HEK293T (cell line): ENCODE data around the gene PAFAH1B2.
A peak's percentile ranks its signal among the peaks of the same experiment; 100 is the strongest.

Experiments used
- CTCF ChIA-PET: fragments of 350-600 bp; formaldehyde crosslinking; extraction: SDS; loops from one replicate; lab custom pipeline; 2021; ENCODE audit warnings: antibody characterized with exemption, inconsistent platforms; lab: Yijun Ruan, JAX
- POLR2A ChIA-PET: fragments of 350-600 bp; formaldehyde crosslinking; extraction: SDS; loops from one replicate; lab custom pipeline; 2020; ENCODE audit warnings: antibody characterized with exemption, inconsistent platforms; lab: Yijun Ruan, JAX
- DNase-seq: peaks from one replicate; pipeline ENCODE4 v3.0.0; 2012; ENCODE audit warnings: mixed read lengths; ENCODE audit errors: extremely low spot score
- BHLHE40 ChIP-seq: fragments of 450-650 bp; IDR thresholded peaks from 2 replicates; pipeline ENCODE4 v1.6.1; 2016; ENCODE audit warnings: mild to moderate bottlenecking, moderate library complexity, borderline replicate concordance
- CTBP1 ChIP-seq: fragments of 450-650 bp; IDR thresholded peaks from 2 replicates; pipeline ENCODE4 v1.6.1; 2016; ENCODE audit warnings: borderline replicate concordance
- ELF4 ChIP-seq: fragments of 450-650 bp; IDR thresholded peaks from 2 replicates; pipeline ENCODE4 v1.6.1; 2017; ENCODE audit warnings: antibody characterized with exemption
- FOXA1 ChIP-seq: fragments of 450-650 bp; IDR thresholded peaks from 2 replicates; pipeline ENCODE4 v1.6.1; 2016; ENCODE audit warnings: mild to moderate bottlenecking
- FOXK2 ChIP-seq: fragments of 450-650 bp; IDR thresholded peaks from 2 replicates; pipeline ENCODE4 v1.6.1; 2016; ENCODE audit warnings: mild to moderate bottlenecking
- FOXM1 ChIP-seq: fragments of 450-650 bp; IDR thresholded peaks from 2 replicates; pipeline ENCODE4 v1.6.1; 2017; ENCODE audit warnings: mild to moderate bottlenecking, borderline replicate concordance
- HDGF ChIP-seq: fragments of 450-650 bp; IDR thresholded peaks from 2 replicates; pipeline ENCODE4 v1.6.1; 2017; ENCODE audit warnings: antibody characterized with exemption, borderline replicate concordance
- L3MBTL2 ChIP-seq: fragments of 450-650 bp; conservative IDR thresholded peaks from 2 replicates; pipeline ENCODE4 v1.6.1; 2016; ENCODE audit warnings: mild to moderate bottlenecking
- LEF1 ChIP-seq: fragments of 450-650 bp; IDR thresholded peaks from 2 replicates; pipeline ENCODE4 v1.6.1; 2017; ENCODE audit warnings: mild to moderate bottlenecking, borderline replicate concordance
- NFRKB ChIP-seq: fragments of 450-650 bp; IDR thresholded peaks from 2 replicates; pipeline ENCODE4 v1.6.1; 2016; ENCODE audit warnings: mild to moderate bottlenecking, moderate library complexity
- PKNOX1 ChIP-seq: fragments of 450-650 bp; IDR thresholded peaks from 2 replicates; pipeline ENCODE4 v1.6.1; 2016
- SP1 ChIP-seq: fragments of 450-650 bp; IDR thresholded peaks from 2 replicates; pipeline ENCODE4 v1.6.1; 2017
- SUZ12 ChIP-seq: fragments of 450-650 bp; IDR thresholded peaks from 2 replicates; pipeline ENCODE4 v1.6.1; 2016; ENCODE audit warnings: mild to moderate bottlenecking
- TARDBP ChIP-seq: fragments of 450-650 bp; IDR thresholded peaks from 2 replicates; pipeline ENCODE4 v1.6.1; 2016
- ZNF384 ChIP-seq: fragments of 450-650 bp; IDR thresholded peaks from 2 replicates; pipeline ENCODE4 v1.6.1; 2016

Gene PAFAH1B2, protein sequence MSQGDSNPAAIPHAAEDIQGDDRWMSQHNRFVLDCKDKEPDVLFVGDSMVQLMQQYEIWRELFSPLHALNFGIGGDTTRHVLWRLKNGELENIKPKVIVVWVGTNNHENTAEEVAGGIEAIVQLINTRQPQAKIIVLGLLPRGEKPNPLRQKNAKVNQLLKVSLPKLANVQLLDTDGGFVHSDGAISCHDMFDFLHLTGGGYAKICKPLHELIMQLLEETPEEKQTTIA

GRCh38 chr11:117143871-117144476 is at the start of gene PAFAH1B2:
Gene PAFAH1B2, plus strand, starts transcription at chr11:117144287. Its CDS starts 8,161 bp downstream, at chr11:117152448.
- ChIA-PET CTCF (no interaction called here), POLR2A (interaction anchor here (0.6 to 4.1 kb wide), 16 partner anchors 8 to 429 kb away, joined by 3 to 58 read pairs (median 4); partner anchors contain the start of genes PCSK7, RNF214, SIDT2 and SIK3)
- DNase-seq, result peak; percentile 97
- TF ChIP-seq FOXK2, result no peak
- peak; percentile 95 for TF ChIP-seq L3MBTL2
- TF ChIP-seq ELF4, result peak; percentile 77
- TF ChIP-seq PKNOX1, result peak; percentile 99
- no peak for TF ChIP-seq LEF1

DNA sequence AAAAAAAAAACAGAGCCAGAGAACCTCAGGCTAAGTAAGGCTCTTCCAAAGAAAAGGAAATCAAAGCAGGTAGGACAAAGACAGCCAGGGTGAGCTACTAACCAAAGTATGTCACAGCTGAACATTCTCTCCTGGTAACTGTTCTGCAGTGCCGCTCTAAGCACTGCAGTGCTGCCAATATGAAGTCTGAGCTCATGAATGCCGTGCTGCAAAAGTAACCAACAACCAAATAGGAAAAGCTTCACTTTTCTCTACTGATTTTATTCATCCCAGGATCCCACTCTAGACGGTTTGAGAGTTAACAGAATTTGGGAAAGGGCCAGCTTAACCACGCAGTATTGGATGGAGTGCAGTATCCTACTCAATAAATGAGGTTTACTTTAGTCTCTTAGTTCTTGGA is 49.3 kb upstream of the PAFAH1B2 start:
- CTCF ChIA-PET, result interaction anchor here (0.6 kb wide), 1 partner anchor 200 kb away, joined by 3 read pairs; no protein-coding TSS in a partner anchor
- POLR2A ChIA-PET, result interaction anchor here (0.9 kb wide), 1 partner anchor 11 kb away, joined by 5 read pairs; no protein-coding TSS in a partner anchor
- TF ChIP-seq HDGF, result no peak
- TF ChIP-seq FOXM1, result no peak
- no peak for TF ChIP-seq TARDBP
- no peak for TF ChIP-seq L3MBTL2
- TF ChIP-seq SP1, result no peak
- no peak for TF ChIP-seq FOXK2
- TF ChIP-seq ZNF384, result no peak
- no peak for TF ChIP-seq PKNOX1
- DNase-seq, result no peak

GRCh38 chr11:117095284-117096161 is 48.6 kb upstream of the PAFAH1B2 start:
- POLR2A ChIA-PET, result interaction anchor here (0.9 kb wide), 1 partner anchor 12 kb away, joined by 5 read pairs; no protein-coding TSS in a partner anchor
- TF ChIP-seq CTBP1 (no peak), FOXA1 (no peak), FOXK2 (no peak), NFRKB (no peak), ELF4 (no peak), PKNOX1 (no peak), SUZ12 (no peak), BHLHE40 (no peak)
- CTCF ChIA-PET, result interaction anchor here (0.6 to 1.0 kb wide), 2 partner anchors 151 to 201 kb away, joined by 3 read pairs; no protein-coding TSS in a partner anchor
- DNase-seq, result no peak

- ChIA-PET POLR2A (interaction anchor here (1.7 kb wide), 1 partner anchor 308 kb away, joined by 4 read pairs; the partner anchor contains the start of gene ZPR1), CTCF (interaction anchor here (1.0 kb wide), 1 partner anchor 151 kb away, joined by 3 read pairs; no protein-coding TSS in a partner anchor)
- no peak for DNase-seq
- TF ChIP-seq FOXK2, result no peak
- no peak for TF ChIP-seq L3MBTL2
- TF ChIP-seq ZNF384, result no peak
- no peak for TF ChIP-seq PKNOX1
- no peak for TF ChIP-seq TARDBP
- TF ChIP-seq SUZ12, result no peak
- TF ChIP-seq BHLHE40, result no peak
- TF ChIP-seq LEF1, result no peak
- no peak for TF ChIP-seq FOXM1
Observed at GRCh38 chr11:117096201-117096991, 47.7 kb upstream of the PAFAH1B2 start.

DNA sequence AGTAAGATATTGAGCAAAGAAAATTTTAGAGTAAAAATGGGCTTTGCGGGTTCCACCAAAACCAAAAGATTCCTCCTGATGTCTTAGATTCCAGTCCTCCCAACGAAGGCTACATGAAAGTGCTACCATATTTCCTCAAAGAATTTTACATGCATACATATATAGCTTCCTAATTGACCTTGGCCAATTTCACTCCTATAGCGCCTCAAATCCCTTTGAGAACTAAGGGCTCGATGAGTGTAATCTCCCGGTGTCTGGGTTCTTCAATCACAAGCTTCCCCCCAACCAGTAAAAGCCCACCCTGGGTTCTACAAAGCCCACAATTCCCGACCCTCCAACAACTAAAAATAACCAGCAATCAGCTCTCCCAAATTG is 47.1 kb upstream of the PAFAH1B2 start:
- ChIA-PET CTCF (interaction anchor here (1.3 kb wide), 1 partner anchor 306 kb away, joined by 5 read pairs; the partner anchor contains the start of gene APOA5), POLR2A (interaction anchor here (1.7 kb wide), 1 partner anchor 309 kb away, joined by 4 read pairs; the partner anchor contains the start of gene ZPR1)
- no peak for TF ChIP-seq LEF1
- TF ChIP-seq TARDBP, result no peak
- DNase-seq, result no peak
